ENCODE results near the gene C1GALT1C1. TPM values are rescaled to one million over a fixed set of nuclear protein-coding genes. Genes with fewer than 3 reads are reported as not detected.

Gene C1GALT1C1
- total RNA-seq, 1 experiment from 2014 or later = 38.1 TPM

- DNase-seq (ENCODE audit: extremely low read depth, low read depth) = peak; percentile 95
Observed at GRCh38 chrX:120603707-120604360, 26.0 kb downstream of the C1GALT1C1 start, which contains the start of gene MCTS1. Gene MCTS1 (plus strand): TSS chrX:120604101. CDS start chrX:120604237, 136 bp downstream.

- DNase-seq (ENCODE audit: extremely low read depth, low read depth) = no peak
Observed at GRCh38 chrX:120585702-120586101, 44.2 kb downstream of the C1GALT1C1 start.

Other genes with a start within 250 kb of the C1GALT1C1 start
- gene LAMP2, start 160.8 kb downstream of the C1GALT1C1 start, total RNA-seq (2014; rRNA removed; shearing (Covaris generic)) = 89.4 and 106 TPM in 2 replicates
- 53.9 and 59.4 TPM in 2 replicates for gene CUL4B, start 69.1 kb downstream of the C1GALT1C1 start, total RNA-seq (2014; rRNA removed; shearing (Covaris generic))
- gene MCTS1, start 26.0 kb downstream of the C1GALT1C1 start, total RNA-seq (2014; rRNA removed; shearing (Covaris generic)) = 72.5 and 72.9 TPM in 2 replicates
- not detected in 2 replicates for gene CT47B1, start 245.8 kb upstream of the C1GALT1C1 start, total RNA-seq (2014; rRNA removed; shearing (Covaris generic))